CD4-positive, alpha-beta T cell (primary cell): ENCODE results near the gene SHC4. TPM values are rescaled to one million over a fixed set of nuclear protein-coding genes. Genes with fewer than 3 reads are reported as not detected.

Experiments used
- ATAC-seq: fragments of 200-7000 bp; cut with Tn5 transposase; one replicate; pipeline ENCODE4 v1.10.0; 2022; ENCODE audit warnings: mild to moderate bottlenecking; ENCODE audit not compliant: poor library complexity
- CTCF ChIA-PET: fragments of 350-600 bp; sonication (Branson Sonifier 250); formaldehyde crosslinking; loops from one replicate; lab custom pipeline; 2021; ENCODE audit warnings: antibody characterized with exemption, inconsistent platforms; lab: Charles Lee
- POLR2A ChIA-PET: fragments of 350-600 bp; sonication (Branson Sonifier 250); formaldehyde crosslinking; loops from one replicate; lab custom pipeline; 2021; ENCODE audit warnings: antibody characterized with exemption, inconsistent platforms; lab: Charles Lee
- DNase-seq, 14 experiments: peaks; one replicate each; pipeline ENCODE4 v3.0.0-alpha.2; 2013 to 2020; ENCODE audit warnings: mixed read lengths in 2 of 14
- H3K27ac ChIP-seq, 2 donors: one replicate each; pipeline versions ENCODE4 v1.5.1 to v1.7.0; 2013; ENCODE audit warnings: low read length in 2 of 2, low read depth in 1 of 2, mild to moderate bottlenecking in 1 of 2
- H3K27me3 ChIP-seq, 2 experiments: 1 replicate in 1 of 2; 2 replicates in 1 of 2; pipeline versions ENCODE4 v1.6.1 to v1.7.0; 2013; ENCODE audit warnings: low read length in 2 of 2, control low read depth in 1 of 2, mild to moderate bottlenecking in 1 of 2, moderate library complexity in 1 of 2; ENCODE audit not compliant: insufficient read depth in 2 of 2, control insufficient read depth in 1 of 2
- H3K36me3 ChIP-seq: one replicate; pipeline ENCODE4 v1.6.1; 2013; ENCODE audit warnings: low read length, control low read depth; ENCODE audit not compliant: insufficient read depth
- H3K4me1 ChIP-seq: one replicate; pipeline ENCODE4 v1.6.1; 2013; ENCODE audit warnings: low read length, control low read depth; ENCODE audit not compliant: insufficient read depth
- H3K4me3 ChIP-seq: one replicate; pipeline ENCODE4 v1.5.1; 2013; ENCODE audit warnings: mild to moderate bottlenecking, low read length, moderate library complexity
- H3K9me3 ChIP-seq, 2 experiments: 1 replicate in 1 of 2; 2 replicates in 1 of 2; pipeline versions ENCODE4 v1.6.1 to v1.7.0; 2013; ENCODE audit warnings: low read length in 2 of 2, mild to moderate bottlenecking in 2 of 2, control low read depth in 1 of 2, moderate library complexity in 1 of 2; ENCODE audit not compliant: control insufficient read depth in 1 of 2, insufficient read depth in 1 of 2
- H3K27ac Mint-ChIP-seq: one replicate; pipeline ENCODE4 v1.8.0; 2020; ENCODE audit warnings: mixed read lengths
- H3K27me3 Mint-ChIP-seq: one replicate; pipeline ENCODE4 v1.8.0; 2021; ENCODE audit warnings: mixed read lengths
- H3K36me3 Mint-ChIP-seq: one replicate; pipeline ENCODE4 v1.8.0; 2021; ENCODE audit warnings: low read depth, mixed read lengths
- H3K4me1 Mint-ChIP-seq: one replicate; pipeline ENCODE4 v1.8.0; 2021; ENCODE audit warnings: low read depth, mixed read lengths
- H3K4me3 Mint-ChIP-seq: one replicate; pipeline ENCODE4 v1.8.0; 2020; ENCODE audit warnings: mild to moderate bottlenecking, mixed read lengths
- H3K9me3 Mint-ChIP-seq: one replicate; pipeline ENCODE4 v1.8.0; 2020; ENCODE audit warnings: mixed read lengths
- intact Hi-C, 2 experiments: fragments of 100-400 bp; cut with DNase I in 1 of 2; cut with micrococcal nuclease in 1 of 2; formaldehyde crosslinking; loops; one replicate each; pipeline versions ENCODE4 v1.15.1 to v1.9.0; 2023 to 2025; cut with DNase I, micrococcal nuclease
- total RNA-seq, 174 experiments: library from RNA in 2 of 174; stranded (reverse) in 2 of 174; gene quantifications; one replicate each; pipeline ENCODE4 v1.2.3 and lab custom pipeline; 2021 to 2026
- TF ChIP-seq, protein P1 (sequence below): fragments of 200-600 bp; IDR thresholded peaks from one replicate; pipeline ENCODE4 v1.8.0; 2022; ENCODE audit warnings: antibody characterized with exemption, mild to moderate bottlenecking

Gene SHC4
- total RNA-seq, 2 experiments from 2014 or later, result not detected

DNA sequence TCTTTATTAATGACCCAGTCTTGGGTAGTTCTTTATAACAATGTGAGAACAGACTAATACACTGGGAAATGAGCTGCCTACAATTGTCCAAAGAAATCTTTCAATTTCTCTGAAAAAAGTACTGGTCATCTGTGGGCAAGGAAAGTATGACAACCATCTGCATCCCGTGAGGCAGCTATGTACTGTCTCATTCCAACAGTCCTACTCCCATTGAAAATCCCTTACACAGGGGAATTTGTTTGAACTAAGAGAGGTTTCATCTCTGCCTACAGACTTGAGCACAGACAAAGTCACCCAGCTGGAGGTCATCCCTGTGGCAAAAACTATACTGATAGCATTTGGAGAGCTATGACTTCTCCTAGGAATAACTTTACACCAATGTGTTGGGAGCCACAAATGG is 27.1 kb downstream of the SHC4 start:
- no peaks in the 10 kb centered on the region for H3K4me1 Mint-ChIP-seq
- H3K9me3 ChIP-seq, result no peaks in the 10 kb centered on the region
- H3K27ac Mint-ChIP-seq, result no peak overlapping the region
- TF ChIP-seq, protein P1, sequence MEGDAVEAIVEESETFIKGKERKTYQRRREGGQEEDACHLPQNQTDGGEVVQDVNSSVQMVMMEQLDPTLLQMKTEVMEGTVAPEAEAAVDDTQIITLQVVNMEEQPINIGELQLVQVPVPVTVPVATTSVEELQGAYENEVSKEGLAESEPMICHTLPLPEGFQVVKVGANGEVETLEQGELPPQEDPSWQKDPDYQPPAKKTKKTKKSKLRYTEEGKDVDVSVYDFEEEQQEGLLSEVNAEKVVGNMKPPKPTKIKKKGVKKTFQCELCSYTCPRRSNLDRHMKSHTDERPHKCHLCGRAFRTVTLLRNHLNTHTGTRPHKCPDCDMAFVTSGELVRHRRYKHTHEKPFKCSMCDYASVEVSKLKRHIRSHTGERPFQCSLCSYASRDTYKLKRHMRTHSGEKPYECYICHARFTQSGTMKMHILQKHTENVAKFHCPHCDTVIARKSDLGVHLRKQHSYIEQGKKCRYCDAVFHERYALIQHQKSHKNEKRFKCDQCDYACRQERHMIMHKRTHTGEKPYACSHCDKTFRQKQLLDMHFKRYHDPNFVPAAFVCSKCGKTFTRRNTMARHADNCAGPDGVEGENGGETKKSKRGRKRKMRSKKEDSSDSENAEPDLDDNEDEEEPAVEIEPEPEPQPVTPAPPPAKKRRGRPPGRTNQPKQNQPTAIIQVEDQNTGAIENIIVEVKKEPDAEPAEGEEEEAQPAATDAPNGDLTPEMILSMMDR, result no peak
- ChIA-PET CTCF (no interaction called here), POLR2A (no interaction called here)
- H3K27me3 ChIP-seq, result peaks cover 3 to 4% of the 10 kb centered on the region in 2 experiments
- no peak overlapping the region for H3K4me3 Mint-ChIP-seq
- intact Hi-C loops, result no loop called here
- no peak overlapping the region for H3K4me3 ChIP-seq
- no peak overlapping the region for H3K27ac ChIP-seq
- H3K9me3 Mint-ChIP-seq, result no peaks in the 10 kb centered on the region
- ATAC-seq (no peak), DNase-seq (no peak)
- H3K36me3 ChIP-seq, result no peaks in the 10 kb centered on the region
- H3K27me3 Mint-ChIP-seq, result peaks cover 18% of the 10 kb centered on the region
- H3K4me1 ChIP-seq, result no peaks in the 10 kb centered on the region
- no peaks in the 10 kb centered on the region for H3K36me3 Mint-ChIP-seq

DNA sequence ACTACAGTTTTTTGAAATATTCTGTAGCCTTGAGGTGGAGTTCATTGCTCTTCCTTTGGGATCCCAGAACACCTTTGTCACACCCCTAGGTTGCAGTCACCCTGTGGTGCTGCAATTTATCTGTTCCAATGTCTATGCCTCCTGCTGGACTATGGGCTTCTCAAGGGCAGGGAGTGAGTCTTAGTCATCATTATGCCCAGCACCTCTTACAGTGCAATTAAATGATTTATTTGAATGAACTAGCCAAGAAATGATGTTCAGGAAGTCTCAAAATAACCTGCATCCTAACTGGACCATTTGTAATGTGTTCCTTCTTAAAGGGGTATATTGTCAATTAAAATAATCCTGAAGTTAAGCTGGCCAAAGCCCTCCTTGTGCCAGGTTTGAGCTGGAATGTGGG is 28.5 kb downstream of the SHC4 start:
- Histone ChIP-seq H3K36me3 (no peaks in the 10 kb centered on the region), H3K27me3 (peaks cover 3 to 4% of the 10 kb centered on the region in 2 experiments), H3K27ac (no peak overlapping the region), H3K4me3 (no peak overlapping the region), H3K9me3 (no peaks in the 10 kb centered on the region), H3K4me1 (no peaks in the 10 kb centered on the region)
- ATAC-seq (no peak), DNase-seq (no peak)
- Mint-ChIP-seq H3K4me3 (no peak overlapping the region), H3K27me3 (peaks cover 18% of the 10 kb centered on the region), H3K27ac (no peak overlapping the region), H3K9me3 (no peaks in the 10 kb centered on the region), H3K36me3 (no peaks in the 10 kb centered on the region), H3K4me1 (no peaks in the 10 kb centered on the region)
- CTCF ChIA-PET, result no interaction called here
- TF ChIP-seq, protein P1, result no peak
- intact Hi-C loops, result no loop called here
- POLR2A ChIA-PET, result no interaction called here

DNA sequence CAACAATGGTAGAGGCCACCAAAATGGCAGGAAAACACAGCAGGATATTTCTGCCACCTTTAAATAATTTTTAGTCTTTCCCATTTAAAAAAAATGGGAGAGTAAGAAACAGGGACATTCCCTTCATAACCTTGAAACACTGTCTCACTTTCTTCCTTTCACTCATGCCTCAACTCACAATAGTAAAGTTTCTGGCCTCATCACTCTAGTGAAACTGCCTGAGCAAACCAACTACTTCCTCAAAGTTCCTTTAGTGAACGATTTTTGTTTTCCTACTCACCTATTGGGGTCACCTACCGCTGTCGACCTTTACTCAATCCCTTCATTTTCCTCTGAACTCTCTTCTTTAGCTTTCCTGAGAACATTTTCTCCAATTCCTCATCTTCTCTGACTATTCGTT is 33.0 kb downstream of the SHC4 start:
- Histone ChIP-seq H3K27me3 (no peaks in the 10 kb centered on the region), H3K27ac (no peak overlapping the region), H3K36me3 (no peaks in the 10 kb centered on the region), H3K9me3 (no peaks in the 10 kb centered on the region), H3K4me1 (no peaks in the 10 kb centered on the region), H3K4me3 (no peak overlapping the region)
- TF ChIP-seq, protein P1, result no peak
- Mint-ChIP-seq H3K9me3 (no peaks in the 10 kb centered on the region), H3K27ac (no peak overlapping the region), H3K36me3 (no peaks in the 10 kb centered on the region), H3K27me3 (peaks cover 34% of the 10 kb centered on the region), H3K4me1 (no peaks in the 10 kb centered on the region), H3K4me3 (no peak overlapping the region)
- ATAC-seq (no peak), DNase-seq (no peak)
- POLR2A ChIA-PET, result no interaction called here
- CTCF ChIA-PET, result no interaction called here
- intact Hi-C loops, result no loop called here
